SK-N-SH treated with all-trans-retinoic acid at 6 μM for 48 hours (cell line): ENCODE results near the gene MDGA2.

Experiments used
- ARNTL ChIP-seq: fragments of 450-650 bp; formaldehyde crosslinking; IDR thresholded peaks from 2 replicates; pipeline ENCODE4 v1.5.0; 2020; ENCODE audit warnings: low read depth, mild to moderate bottlenecking, moderate library complexity, borderline replicate concordance
- CREB5 ChIP-seq: fragments of 250-450 bp; sonication (Bioruptor Pico); IDR thresholded peaks from 2 replicates; pipeline ENCODE4 v1.5.1; 2020; ENCODE audit warnings: low read depth, mild to moderate bottlenecking, moderate library complexity
- CSDC2 ChIP-seq: fragments of 250-450 bp; sonication (Bioruptor Pico); IDR thresholded peaks from 2 replicates; pipeline ENCODE4 v1.5.0; 2020; ENCODE audit warnings: mild to moderate bottlenecking, moderate library complexity
- CSRNP3 ChIP-seq: fragments of 250-450 bp; sonication (Bioruptor Pico); IDR thresholded peaks from 2 replicates; pipeline ENCODE4 v1.5.1; 2021; ENCODE audit warnings: mild to moderate bottlenecking, moderate library complexity
- GLIS3 ChIP-seq: fragments of 250-450 bp; sonication (Bioruptor Pico); IDR thresholded peaks from 2 replicates; pipeline ENCODE4 v1.5.0; 2020; ENCODE audit warnings: mild to moderate bottlenecking, moderate library complexity
- PATZ1 ChIP-seq: fragments of 250-450 bp; sonication (Bioruptor Pico); IDR thresholded peaks from 2 replicates; pipeline ENCODE4 v1.8.0; 2020; ENCODE audit warnings: mild to moderate bottlenecking, moderate library complexity, borderline replicate concordance
- POU6F1 ChIP-seq: fragments of 250-450 bp; sonication (Bioruptor Pico); IDR thresholded peaks from 2 replicates; pipeline ENCODE4 v1.8.0; 2021; ENCODE audit warnings: low read depth, mild to moderate bottlenecking, moderate library complexity, borderline replicate concordance
- PPARA ChIP-seq: fragments of 250-450 bp; sonication (Bioruptor Pico); IDR thresholded peaks from 2 replicates; pipeline ENCODE4 v1.5.0; 2020; ENCODE audit warnings: mild to moderate bottlenecking, borderline replicate concordance
- SNAI2 ChIP-seq: fragments of 250-450 bp; sonication (Bioruptor Pico); IDR thresholded peaks from 2 replicates; pipeline ENCODE4 v1.5.0; 2020; ENCODE audit warnings: mild to moderate bottlenecking, moderate library complexity
- TSHZ2 ChIP-seq: fragments of 250-450 bp; sonication (Bioruptor Pico); IDR thresholded peaks from 2 replicates; pipeline ENCODE4 v1.5.0; 2020; ENCODE audit warnings: mild to moderate bottlenecking, moderate library complexity
- ZFP3 ChIP-seq: fragments of 250-450 bp; sonication (Bioruptor Pico); IDR thresholded peaks from 2 replicates; pipeline ENCODE4 v1.5.0; 2020; ENCODE audit warnings: mild to moderate bottlenecking, moderate library complexity
- ZNF70 ChIP-seq: fragments of 450-650 bp; formaldehyde crosslinking; IDR thresholded peaks from 2 replicates; pipeline ENCODE4 v1.5.0; 2020; ENCODE audit warnings: mild to moderate bottlenecking, moderate library complexity

- TF ChIP-seq PATZ1 (CRISPR knock-in tag) (no peak), GLIS3 (CRISPR knock-in tag) (no peak), ZFP3 (CRISPR knock-in tag) (no peak), CREB5 (no peak), CSRNP3 (CRISPR knock-in tag) (no peak), ARNTL (CRISPR knock-in tag) (no peak), POU6F1 (CRISPR knock-in tag) (no peak), SNAI2 (CRISPR knock-in tag) (no peak), PPARA (CRISPR knock-in tag) (no peak), ZNF70 (CRISPR knock-in tag) (no peak), CSDC2 (CRISPR knock-in tag) (no peak), TSHZ2 (CRISPR knock-in tag) (no peak)
These were observed 448.4 kb downstream of the MDGA2 start for GRCh38 chr14:47226877-47227520.
